ENCODE data around the gene BBX. TPM values are rescaled to one million over a fixed set of nuclear protein-coding genes. Genes with fewer than 3 reads are reported as not detected.
"Not testable (repeated sequence)": the region's sequence is repeated elsewhere in the genome, so short reads cannot be mapped to it uniquely, and the experiment has no call there.

The BBX gene
- total RNA-seq, 4 donors from 2014 or later: 55.6 to 86.7 (median 73.0) TPM

DNA sequence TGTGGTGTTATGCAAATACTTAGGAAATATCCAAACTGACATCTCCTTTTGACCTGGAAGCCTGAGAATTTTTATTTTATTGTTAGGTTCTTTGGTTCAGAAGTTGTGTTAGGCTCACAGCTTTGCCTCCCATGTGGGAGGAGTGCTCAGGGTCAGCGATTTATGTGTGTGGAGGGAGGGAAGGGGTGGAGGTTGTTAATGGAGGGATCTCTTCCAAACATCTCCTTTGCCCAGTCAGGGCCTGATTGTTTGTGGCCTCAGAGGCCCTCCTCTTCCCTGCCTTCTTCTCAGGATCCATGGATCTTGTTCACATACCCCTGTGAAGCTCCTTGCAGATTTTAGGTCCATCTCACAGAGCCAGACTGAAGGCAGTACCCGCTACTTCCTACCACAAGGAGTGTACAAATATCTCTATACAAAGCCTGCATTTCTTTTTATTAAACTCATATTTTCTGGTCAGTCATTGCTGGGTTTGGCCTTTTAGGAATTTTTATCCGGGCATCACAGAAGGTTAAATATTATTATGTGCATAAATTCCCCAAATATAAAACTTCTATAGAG is 40.3 kb downstream of the BBX start:
- H3K4me1 ChIP-seq: peaks cover 0 to 48% (median 4%) of the 10 kb centered on the region in 3 donors
- H3K9me3 ChIP-seq: no peaks in the 10 kb centered on the region
- H3K36me3 ChIP-seq: no peaks in the 10 kb centered on the region
- 61 to 93% methylated on average over 3 of the region's 3 CpGs for WGBS, 2 donors (ENCODE audit: low coverage in 1 of 2)
- H3K27ac ChIP-seq: no peak overlapping the region
- H3K27me3 ChIP-seq: no peaks in the 10 kb centered on the region
- no peak for ATAC-seq
- TF ChIP-seq CTCF (IDR thresholded peaks at IDR 0.05) (no peak), POLR2AphosphoS5 (IDR thresholded peaks at IDR 0.05) (no peak), EP300 (IDR thresholded peaks at IDR 0.05) (no peak), POLR2A (IDR thresholded peaks at IDR 0.05) (no peak)
- H3K4me3 ChIP-seq: no peak overlapping the region

DNA sequence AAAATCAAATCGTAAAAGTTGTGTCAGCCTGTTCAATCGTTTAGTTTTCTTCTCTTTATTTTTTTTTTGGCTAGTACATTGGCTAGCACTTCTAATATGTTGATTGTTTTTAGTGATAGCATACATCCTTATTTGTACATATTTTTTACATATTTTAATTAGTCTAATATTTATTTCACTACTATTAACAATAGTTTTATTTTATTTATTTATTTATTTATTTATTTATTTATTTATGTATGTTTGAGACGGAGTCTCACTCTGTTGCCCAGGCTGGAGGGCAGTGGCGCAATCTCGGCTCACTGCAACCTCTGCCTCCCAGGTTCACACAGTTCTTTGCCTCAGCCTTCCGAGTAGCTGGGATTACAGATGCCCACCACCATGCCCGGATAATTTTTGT is 42.5 kb downstream of the BBX start:
- not testable (repeated sequence) for H3K36me3 ChIP-seq, H3K27me3 ChIP-seq, ATAC-seq, H3K27ac ChIP-seq, H3K9me3 ChIP-seq, H3K4me3 ChIP-seq
- peaks cover 0 to 32% (median 4%) of the 10 kb centered on the region in 3 donors for H3K4me1 ChIP-seq
- 93 to 97% methylated on average over 5 to 7 of the region's 7 CpGs for WGBS, 2 donors (ENCODE audit: low coverage in 1 of 2)

- H3K27ac ChIP-seq, H3K4me3 ChIP-seq, H3K9me3 ChIP-seq, H3K4me1 ChIP-seq, ATAC-seq, H3K27me3 ChIP-seq, H3K36me3 ChIP-seq: not testable (repeated sequence)
- WGBS, 2 donors (ENCODE audit: low coverage in 1 of 2): 83 to 86% methylated on average over 6 to 10 of the region's 10 CpGs
These were observed 48.3 kb downstream of the BBX start for GRCh38 chr3:107571089-107571488.

GRCh38 chr3:107571492-107571891 is 48.7 kb downstream of the BBX start:
- not testable (repeated sequence) for H3K27ac ChIP-seq, ATAC-seq, H3K36me3 ChIP-seq, H3K9me3 ChIP-seq, H3K4me1 ChIP-seq, H3K27me3 ChIP-seq, H3K4me3 ChIP-seq
- WGBS, 2 donors (ENCODE audit: low coverage in 1 of 2): 90 to 96% methylated on average over 8 to 9 of the region's 9 CpGs

DNA sequence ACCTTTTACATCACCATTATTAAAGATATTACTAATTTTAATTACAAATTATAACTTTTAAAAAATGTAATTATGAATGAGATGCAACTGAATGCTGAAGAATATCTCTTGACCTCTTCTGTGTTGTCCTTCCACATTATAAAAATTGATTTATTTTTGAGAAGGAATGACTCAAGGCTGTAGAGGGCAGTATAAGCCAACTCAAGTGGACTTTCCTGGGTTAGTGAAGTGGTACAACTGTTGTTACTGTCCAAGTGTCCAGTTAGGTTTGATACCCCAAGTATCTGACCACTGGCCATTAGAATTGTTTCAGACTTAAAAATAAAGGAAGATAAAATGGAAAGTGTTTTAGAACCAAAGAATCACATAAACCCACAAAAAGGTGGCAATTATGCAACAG is 51.9 kb downstream of the BBX start:
- ATAC-seq: no peak
- TF ChIP-seq EP300 (IDR thresholded peaks at IDR 0.05) (no peak), CTCF (IDR thresholded peaks at IDR 0.05) (peak; percentile 13 to 61 (median 49)), POLR2A (IDR thresholded peaks at IDR 0.05) (no peak)
- H3K27me3 ChIP-seq: no peaks in the 10 kb centered on the region
- no peaks in the 10 kb centered on the region for H3K36me3 ChIP-seq
- H3K27ac ChIP-seq: no peak overlapping the region
- no peak overlapping the region for H3K4me3 ChIP-seq
- no peaks in the 10 kb centered on the region for H3K4me1 ChIP-seq
- H3K9me3 ChIP-seq: no peaks in the 10 kb centered on the region

- H3K27me3 ChIP-seq: no peaks in the 10 kb centered on the region
- 63 to 78% methylated on average over 2 of the region's 2 CpGs for WGBS, 2 donors (ENCODE audit: low coverage in 1 of 2)
- TF ChIP-seq CTCF (IDR thresholded peaks at IDR 0.05) (no peak), POLR2A (IDR thresholded peaks at IDR 0.05) (no peak)
- peaks cover 0 to 4% (median 0%) of the 10 kb centered on the region in 3 donors for H3K4me1 ChIP-seq
- no peak overlapping the region for H3K4me3 ChIP-seq
- H3K9me3 ChIP-seq: no peaks in the 10 kb centered on the region
- ATAC-seq: no peak
- no peaks in the 10 kb centered on the region for H3K36me3 ChIP-seq
- H3K27ac ChIP-seq: no peak overlapping the region
These were observed 55.3 kb downstream of the BBX start for GRCh38 chr3:107578091-107578490.

- H3K27ac ChIP-seq: no peak overlapping the region
- no peak overlapping the region for H3K4me3 ChIP-seq
- H3K27me3 ChIP-seq: no peaks in the 10 kb centered on the region
- TF ChIP-seq EP300 (IDR thresholded peaks at IDR 0.05) (no peak), POLR2AphosphoS5 (IDR thresholded peaks at IDR 0.05) (no peak), CTCF (IDR thresholded peaks at IDR 0.05) (no peak), POLR2A (IDR thresholded peaks at IDR 0.05) (no peak)
- no peaks in the 10 kb centered on the region for H3K36me3 ChIP-seq
- no peak for ATAC-seq
- 100% methylated on average over 1 to 3 of the region's 3 CpGs for WGBS, 2 donors (ENCODE audit: low coverage in 1 of 2)
- H3K4me1 ChIP-seq: peaks cover 0 to 4% (median 0%) of the 10 kb centered on the region in 3 donors
- H3K9me3 ChIP-seq: no peaks in the 10 kb centered on the region
These were observed 55.8 kb downstream of the BBX start for GRCh38 chr3:107578523-107578922.

All from gastroesophageal sphincter (tissue), 4 donors.